GM23248 (cell line): ENCODE results near the gene BRD7.

Source experiments
- EZH2 ChIP-seq: fragments of 200-600 bp; sonication (generic); IDR thresholded peaks from 2 replicates; pipeline ENCODE4 v1.6.1; 2018; ENCODE audit warnings: antibody characterized with exemption, mild to moderate bottlenecking; ENCODE audit not compliant: insufficient read depth, poor library complexity, severe bottlenecking
- EZH2phosphoT487 ChIP-seq: fragments of 200-600 bp; sonication (generic); IDR thresholded peaks from 2 replicates; pipeline ENCODE4 v1.6.1; 2018; ENCODE audit warnings: antibody characterized with exemption, moderate library complexity, mild to moderate bottlenecking, low read depth; ENCODE audit not compliant: insufficient read depth

GRCh38 chr16:50384500-50385135, 15.8 kb upstream of the BRD7 start:
- TF ChIP-seq EZH2, result no peak
- no peak for TF ChIP-seq EZH2phosphoT487
